Measurements from ENCODE around the gene CXCL13.

The CXCL13 gene

GRCh38 chr4:77599378-77599777 lies 6.2 kb upstream of the CXCL13 start:
- DNase-seq (ENCODE audit: low spot score) = no peak
- peak; percentile 23 for TF ChIP-seq CTCF (IDR thresholded peaks at IDR 0.05; ENCODE audit: borderline replicate concordance, control extremely low read depth, extremely low read depth, insufficient read depth, missing control alignments)
- in situ Hi-C loops (cut with MboI; ENCODE audit: low sequenced_read_pairs, unreplicated experiment) = no loop called here

GRCh38 chr4:77600521-77601451 lies 4.8 kb upstream of the CXCL13 start:
- DNase-seq (ENCODE audit: low spot score) = peak; percentile 36

DNA sequence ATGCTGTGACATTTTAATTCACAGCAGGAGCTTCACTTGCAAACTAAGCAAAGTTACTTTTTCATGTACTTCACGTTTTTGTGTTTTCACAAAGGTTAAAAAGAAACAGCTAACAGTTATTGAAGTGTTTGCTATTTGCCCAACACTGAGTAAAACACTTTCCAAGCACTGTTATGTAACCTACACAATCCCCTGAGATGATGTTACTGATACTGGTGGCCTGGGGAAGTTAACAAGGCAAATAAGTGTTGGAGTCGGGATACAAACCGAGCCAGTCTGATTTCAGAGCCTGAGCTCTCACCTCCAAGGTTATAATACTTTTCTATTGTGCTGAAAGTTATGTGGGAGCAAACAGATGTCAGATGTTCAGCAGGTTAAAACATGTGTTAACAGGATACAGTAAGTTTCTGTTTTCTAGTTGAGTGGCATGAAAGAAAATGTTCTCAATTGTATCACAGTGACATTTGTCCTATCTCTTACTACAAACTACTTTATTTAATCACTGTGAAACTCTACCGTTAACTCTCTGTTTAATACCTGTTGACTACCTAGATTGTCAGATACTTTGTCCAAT lies 3.9 kb upstream of the CXCL13 start:
- in situ Hi-C loops (cut with MboI; ENCODE audit: low sequenced_read_pairs, unreplicated experiment) = loop anchor here (10.0 kb wide), 1 partner anchor 147 kb away; no protein-coding TSS in a partner anchor
- DNase-seq (ENCODE audit: low spot score) = no peak
- no peak for TF ChIP-seq CTCF (IDR thresholded peaks at IDR 0.05; ENCODE audit: borderline replicate concordance, control extremely low read depth, extremely low read depth, insufficient read depth, missing control alignments)

More at GRCh38 chr4:77600521-77601451, 4.8 kb upstream of the CXCL13 start:
- in situ Hi-C loops (cut with MboI; ENCODE audit: low sequenced_read_pairs, unreplicated experiment) = loop anchor here (10.0 kb wide), 1 partner anchor 146 kb away; no protein-coding TSS in a partner anchor
- peak; percentile 72 for TF ChIP-seq CTCF (IDR thresholded peaks at IDR 0.05; ENCODE audit: borderline replicate concordance, control extremely low read depth, extremely low read depth, insufficient read depth, missing control alignments)

DNA sequence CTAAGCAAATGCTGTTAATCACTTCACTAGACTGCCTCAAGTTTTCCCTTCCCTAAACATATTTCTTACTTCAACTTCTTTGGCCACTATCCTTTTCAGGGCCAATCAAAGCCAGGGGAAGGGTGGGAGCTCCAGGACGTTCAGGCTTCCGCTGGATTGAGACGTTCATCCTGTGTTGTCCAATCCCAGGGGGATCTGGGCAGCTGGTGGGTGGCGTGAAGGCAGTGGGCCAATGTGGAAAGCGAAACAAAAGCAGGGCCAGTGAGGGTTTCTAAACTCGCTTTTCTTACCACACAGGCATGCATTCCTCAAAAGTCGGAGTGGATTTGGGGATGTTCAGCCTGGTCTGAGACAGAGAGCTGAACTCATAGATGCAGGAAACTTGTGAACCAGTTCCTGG lies 7.6 kb downstream of the CXCL13 start:
- no peak for TF ChIP-seq CTCF (IDR thresholded peaks at IDR 0.05; ENCODE audit: borderline replicate concordance, control extremely low read depth, extremely low read depth, insufficient read depth, missing control alignments)
- in situ Hi-C loops (cut with MboI; ENCODE audit: low sequenced_read_pairs, unreplicated experiment) = no loop called here
- DNase-seq (ENCODE audit: low spot score) = no peak

DNA sequence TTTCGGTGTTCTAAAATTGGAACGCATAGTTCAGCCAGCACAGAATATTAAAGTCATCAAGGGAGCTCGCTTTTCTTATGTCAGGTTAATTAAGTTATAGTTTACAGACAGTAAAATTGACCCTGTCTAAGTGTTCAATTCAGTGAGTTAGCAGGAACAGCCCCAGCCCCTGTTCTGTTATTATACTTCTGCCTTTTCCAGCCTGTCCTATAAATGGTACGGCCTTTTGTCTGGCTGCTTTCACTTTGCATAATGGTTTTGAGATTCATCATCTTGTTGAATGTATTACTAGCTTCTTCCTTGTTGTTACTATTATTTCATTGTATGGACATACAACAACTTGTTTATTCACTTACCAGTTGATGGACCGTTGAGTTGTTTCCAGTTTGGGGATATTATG lies 9.5 kb downstream of the CXCL13 start:
- in situ Hi-C loops (cut with MboI; ENCODE audit: low sequenced_read_pairs, unreplicated experiment) = no loop called here
- no peak for DNase-seq (ENCODE audit: low spot score)
- no peak for TF ChIP-seq CTCF (IDR thresholded peaks at IDR 0.05; ENCODE audit: borderline replicate concordance, control extremely low read depth, extremely low read depth, insufficient read depth, missing control alignments)

GRCh38 chr4:77617203-77617602 lies 11.6 kb downstream of the CXCL13 start:
- no peak for TF ChIP-seq CTCF (IDR thresholded peaks at IDR 0.05; ENCODE audit: borderline replicate concordance, control extremely low read depth, extremely low read depth, insufficient read depth, missing control alignments)
- DNase-seq (ENCODE audit: low spot score) = no peak
- in situ Hi-C loops (cut with MboI; ENCODE audit: low sequenced_read_pairs, unreplicated experiment) = no loop called here

Measured in GM13976 (cell line).